ENCODE results near the gene BAG3. TPM values are rescaled to one million over a fixed set of nuclear protein-coding genes. Genes with fewer than 3 reads are reported as not detected.

Gene BAG3
- total RNA-seq, 2 experiments from 2014 or later: 1.9 to 2.6 TPM

GRCh38 chr10:119656760-119657159 is 5.6 kb downstream of the BAG3 start:
- BruUV-seq (replicated peaks): no TSS peak
- H2AFZ ChIP-seq (ENCODE audit: low read length): no peak overlapping the region
- no peak for TF ChIP-seq CTCF (conservative IDR thresholded peaks at IDR 0.05; ENCODE audit: low read length)
- no peak for TF ChIP-seq EZH2phosphoT487 (IDR thresholded peaks at IDR 0.05; ENCODE audit: borderline replicate concordance, low read depth, low read length)
- H3K36me3 ChIP-seq (ENCODE audit: insufficient read depth, low read length): no peaks in the 10 kb centered on the region
- no peaks in the 10 kb centered on the region for H4K20me1 ChIP-seq (ENCODE audit: insufficient read depth, low read length)
- H3K4me3 ChIP-seq (ENCODE audit: low read depth, low read length, poor library complexity, severe bottlenecking): no peak overlapping the region
- no peaks in the 10 kb centered on the region for H3K9me2 ChIP-seq (ENCODE audit: insufficient read depth, low read length)
- no peak overlapping the region for H3K27ac ChIP-seq (ENCODE audit: low read depth, low read length, poor library complexity, severe bottlenecking)
- H3K9me3 ChIP-seq (ENCODE audit: low read length): no peaks in the 10 kb centered on the region
- DNase-seq (ENCODE audit: low spot score): no peak
- intact Hi-C loops (cut with micrococcal nuclease; ENCODE audit: unreplicated experiment): no loop called here
- H3K79me2 ChIP-seq (ENCODE audit: insufficient read depth, low read depth, low read length): no peaks in the 10 kb centered on the region
- POLR2A ChIA-PET: no interaction called here
- CTCF ChIA-PET (ENCODE audit: unreplicated experiment): no interaction called here
- peaks cover 9% of the 10 kb centered on the region for H3K4me1 ChIP-seq (ENCODE audit: insufficient read depth, low read length, poor library complexity, severe bottlenecking)
- no peak overlapping the region for H3K4me2 ChIP-seq (ENCODE audit: low read length)

GRCh38 chr10:119657725-119658124 is 6.5 kb downstream of the BAG3 start:
- no peaks in the 10 kb centered on the region for H3K36me3 ChIP-seq (ENCODE audit: insufficient read depth, low read length)
- H3K4me3 ChIP-seq (ENCODE audit: low read depth, low read length, poor library complexity, severe bottlenecking): no peak overlapping the region
- peaks cover under 1% of the 10 kb centered on the region for H3K4me1 ChIP-seq (ENCODE audit: insufficient read depth, low read length, poor library complexity, severe bottlenecking)
- no peaks in the 10 kb centered on the region for H3K9me2 ChIP-seq (ENCODE audit: insufficient read depth, low read length)
- ChIA-PET POLR2A (interaction anchor here (0.5 to 0.6 kb wide), 2 partner anchors 86 to 356 kb away, joined by 3 read pairs; no protein-coding TSS in a partner anchor), CTCF (ENCODE audit: unreplicated experiment) (no interaction called here)
- no peak for DNase-seq (ENCODE audit: low spot score)
- intact Hi-C loops (cut with micrococcal nuclease; ENCODE audit: unreplicated experiment): no loop called here
- TF ChIP-seq EZH2phosphoT487 (IDR thresholded peaks at IDR 0.05; ENCODE audit: borderline replicate concordance, low read depth, low read length) (no peak), CTCF (conservative IDR thresholded peaks at IDR 0.05; ENCODE audit: low read length) (no peak)
- no peaks in the 10 kb centered on the region for H4K20me1 ChIP-seq (ENCODE audit: insufficient read depth, low read length)
- no peak overlapping the region for H3K27ac ChIP-seq (ENCODE audit: low read depth, low read length, poor library complexity, severe bottlenecking)
- no peaks in the 10 kb centered on the region for H3K9me3 ChIP-seq (ENCODE audit: low read length)
- H2AFZ ChIP-seq (ENCODE audit: low read length): no peak overlapping the region
- H3K4me2 ChIP-seq (ENCODE audit: low read length): no peak overlapping the region
- BruUV-seq (replicated peaks): no TSS peak
- H3K79me2 ChIP-seq (ENCODE audit: insufficient read depth, low read depth, low read length): no peaks in the 10 kb centered on the region

GRCh38 chr10:119658274-119658673 is 7.1 kb downstream of the BAG3 start:
- Histone ChIP-seq H3K4me1 (ENCODE audit: insufficient read depth, low read length, poor library complexity, severe bottlenecking) (no peaks in the 10 kb centered on the region), H4K20me1 (ENCODE audit: insufficient read depth, low read length) (no peaks in the 10 kb centered on the region), H3K4me2 (ENCODE audit: low read length) (no peak overlapping the region), H3K9me3 (ENCODE audit: low read length) (no peaks in the 10 kb centered on the region), H3K36me3 (ENCODE audit: insufficient read depth, low read length) (no peaks in the 10 kb centered on the region), H2AFZ (ENCODE audit: low read length) (no peak overlapping the region), H3K27ac (ENCODE audit: low read depth, low read length, poor library complexity, severe bottlenecking) (no peak overlapping the region), H3K9me2 (ENCODE audit: insufficient read depth, low read length) (no peaks in the 10 kb centered on the region), H3K79me2 (ENCODE audit: insufficient read depth, low read depth, low read length) (no peaks in the 10 kb centered on the region), H3K4me3 (ENCODE audit: low read depth, low read length, poor library complexity, severe bottlenecking) (no peak overlapping the region)
- no peak for DNase-seq (ENCODE audit: low spot score)
- no TSS peak for BruUV-seq (replicated peaks)
- ChIA-PET CTCF (ENCODE audit: unreplicated experiment) (no interaction called here), POLR2A (no interaction called here)
- intact Hi-C loops (cut with micrococcal nuclease; ENCODE audit: unreplicated experiment): no loop called here
- TF ChIP-seq CTCF (conservative IDR thresholded peaks at IDR 0.05; ENCODE audit: low read length): no peak
- TF ChIP-seq EZH2phosphoT487 (IDR thresholded peaks at IDR 0.05; ENCODE audit: borderline replicate concordance, low read depth, low read length): no peak
